BLaER1 (cell line): ENCODE measurements around the gene C22orf39.
"Not testable (repeated sequence)": the region's sequence is repeated elsewhere in the genome, so short reads cannot be mapped to it uniquely, and the experiment has no call there.

ENCODE experiments used
- H3K27ac ChIP-seq: shearing (Covaris generic); formaldehyde crosslinking; 2 replicates; pipeline ENCODE4 v1.8.1; 2022
- H3K27me3 ChIP-seq: shearing (Covaris generic); formaldehyde crosslinking; 2 replicates; pipeline ENCODE4 v1.8.1; 2022
- H3K36me3 ChIP-seq: shearing (Covaris generic); formaldehyde crosslinking; 2 replicates; pipeline ENCODE4 v1.8.1; 2022
- H3K4me1 ChIP-seq: shearing (Covaris generic); formaldehyde crosslinking; 2 replicates; pipeline ENCODE4 v1.8.1; 2022
- H3K4me2 ChIP-seq: shearing (Covaris generic); formaldehyde crosslinking; 2 replicates; pipeline ENCODE4 v1.8.1; 2022
- H3K4me3 ChIP-seq: shearing (Covaris generic); formaldehyde crosslinking; 2 replicates; pipeline ENCODE4 v1.8.1; 2022
- H3K9ac ChIP-seq: shearing (Covaris generic); formaldehyde crosslinking; 2 replicates; pipeline ENCODE4 v1.8.1; 2022
- H3K9me3 ChIP-seq: shearing (Covaris generic); formaldehyde crosslinking; 2 replicates; pipeline ENCODE4 v1.8.1; 2022
- H4K20me1 ChIP-seq: shearing (Covaris generic); formaldehyde crosslinking; 2 replicates; pipeline ENCODE4 v1.8.1; 2022
- Cebpa-rat ChIP-seq: shearing (Covaris generic); IDR thresholded peaks from 2 replicates; pipeline ENCODE4 v1.8.1; 2022

The C22orf39 gene

GRCh38 chr22:19448076-19448607 lies 631 bp upstream of the C22orf39 start:
- Histone ChIP-seq H4K20me1 (peaks cover 39% of the 10 kb centered on the region), H3K36me3 (peaks cover 71% of the 10 kb centered on the region), H3K27me3 (no peaks in the 10 kb centered on the region), H3K9ac (peak overlapping the region; percentile 97), H3K4me1 (peaks cover 30% of the 10 kb centered on the region), H3K27ac (peak overlapping the region; percentile 96), H3K9me3 (no peaks in the 10 kb centered on the region), H3K4me3 (peak overlapping the region; percentile 98), H3K4me2 (peak overlapping the region; percentile 79)
- TF ChIP-seq Cebpa-rat = no peak

GRCh38 chr22:19446603-19447329 lies 745 bp downstream of the C22orf39 start:
- Histone ChIP-seq H3K4me3 (peak overlapping the region; percentile 98), H3K4me2 (peak overlapping the region; percentile 95), H3K36me3 (peaks cover 71% of the 10 kb centered on the region), H3K4me1 (peaks cover 30% of the 10 kb centered on the region), H3K9ac (peak overlapping the region; percentile 97), H4K20me1 (peaks cover 53% of the 10 kb centered on the region), H3K27ac (peak overlapping the region; percentile 96), H3K9me3 (no peaks in the 10 kb centered on the region), H3K27me3 (no peaks in the 10 kb centered on the region)
- no peak for TF ChIP-seq Cebpa-rat

DNA sequence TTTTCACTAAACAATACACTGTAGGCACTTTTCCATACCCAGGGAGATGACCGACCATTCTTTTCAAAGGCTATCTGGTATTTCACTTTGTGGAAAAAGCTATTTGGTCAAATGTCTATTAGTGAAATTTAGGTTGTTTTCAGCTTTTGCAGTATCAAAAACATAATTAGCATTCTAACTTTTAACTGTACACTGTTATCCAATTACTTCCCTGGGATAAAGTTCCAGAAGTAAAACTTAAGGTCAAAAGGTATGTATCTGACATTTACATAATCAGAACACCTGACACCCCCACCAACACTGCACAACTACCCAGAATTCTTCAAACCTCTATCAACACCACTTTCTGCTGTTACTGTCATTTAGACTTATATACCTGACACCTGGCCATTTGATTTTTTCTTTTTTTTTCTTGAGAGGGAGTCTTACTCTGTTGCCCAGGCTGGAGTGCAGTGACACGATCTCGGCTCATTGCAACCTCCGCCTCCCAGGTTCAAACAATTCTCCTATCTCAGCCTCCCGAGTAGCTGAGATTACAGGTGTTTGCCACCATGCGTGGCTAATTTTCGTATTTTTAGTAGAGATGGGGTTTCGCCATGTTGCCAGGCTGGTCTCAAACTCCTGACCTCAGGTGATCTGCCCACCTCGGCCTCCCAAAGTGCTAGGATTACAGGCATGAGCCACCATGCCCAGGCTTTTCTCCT lies 2.1 kb downstream of the C22orf39 start:
- H3K27ac ChIP-seq, H3K4me3 ChIP-seq, H3K9ac ChIP-seq, H3K9me3 ChIP-seq, H3K27me3 ChIP-seq: not testable (repeated sequence)
- H3K4me1 ChIP-seq = peaks cover 30% of the 10 kb centered on the region
- peaks cover 71% of the 10 kb centered on the region for H3K36me3 ChIP-seq
- H4K20me1 ChIP-seq = peaks cover 66% of the 10 kb centered on the region
- H3K4me2 ChIP-seq = peak overlapping the region; percentile 95

DNA sequence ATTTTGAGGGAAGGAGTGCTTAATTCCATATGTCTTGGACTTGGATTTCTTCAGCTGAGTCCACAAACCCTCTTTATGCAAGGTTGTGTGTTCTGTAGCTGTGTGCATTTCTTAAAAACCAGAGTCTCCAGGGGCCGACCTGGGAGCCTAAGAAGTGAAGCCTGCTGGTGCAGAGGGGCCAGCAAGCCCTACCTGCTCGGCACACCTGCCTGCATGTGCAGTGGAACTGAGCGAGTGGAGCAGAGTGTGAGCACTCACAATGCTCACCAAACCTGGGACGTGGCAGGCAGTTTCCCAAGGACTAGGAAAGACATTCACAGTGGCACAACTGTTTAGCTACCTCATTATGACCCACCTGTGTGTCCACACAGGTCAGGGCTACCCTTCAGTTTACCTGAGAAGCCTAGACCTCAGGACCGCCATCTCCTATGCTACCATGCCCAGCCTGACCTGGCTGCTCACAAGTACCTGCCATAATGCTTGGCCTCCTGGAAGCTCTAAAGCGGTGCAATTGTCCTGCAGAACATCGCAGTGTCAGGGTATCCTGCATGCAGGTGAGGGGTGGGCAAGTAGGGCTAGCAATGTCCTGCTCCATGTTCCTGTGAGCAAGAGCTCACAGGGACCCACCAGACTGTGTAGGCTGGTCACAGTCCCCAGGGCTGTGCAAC lies 3.8 kb downstream of the C22orf39 start:
- Histone ChIP-seq H3K4me1 (peaks cover 24% of the 10 kb centered on the region), H3K4me3 (no peak overlapping the region), H3K27ac (no peak overlapping the region), H3K4me2 (no peak overlapping the region), H3K27me3 (no peaks in the 10 kb centered on the region), H3K36me3 (peaks cover 70% of the 10 kb centered on the region), H3K9me3 (no peaks in the 10 kb centered on the region), H4K20me1 (peaks cover 69% of the 10 kb centered on the region), H3K9ac (no peak overlapping the region)
- TF ChIP-seq Cebpa-rat = no peak

GRCh38 chr22:19442166-19442565 lies 5.3 kb downstream of the C22orf39 start:
- Histone ChIP-seq H3K4me2 (no peak overlapping the region), H3K4me3 (no peak overlapping the region), H3K27me3 (no peaks in the 10 kb centered on the region), H4K20me1 (peaks cover 69% of the 10 kb centered on the region), H3K9me3 (no peaks in the 10 kb centered on the region), H3K36me3 (peaks cover 82% of the 10 kb centered on the region), H3K4me1 (peaks cover 17% of the 10 kb centered on the region), H3K27ac (no peak overlapping the region), H3K9ac (no peak overlapping the region)
- TF ChIP-seq Cebpa-rat = no peak

GRCh38 chr22:19440411-19441195 lies 6.9 kb downstream of the C22orf39 start:
- Histone ChIP-seq H3K9me3 (no peaks in the 10 kb centered on the region), H3K27ac (no peak overlapping the region), H3K9ac (no peak overlapping the region), H3K4me2 (no peak overlapping the region), H4K20me1 (peaks cover 66% of the 10 kb centered on the region), H3K27me3 (no peaks in the 10 kb centered on the region), H3K36me3 (peaks cover 92% of the 10 kb centered on the region), H3K4me3 (no peak overlapping the region), H3K4me1 (peaks cover 19% of the 10 kb centered on the region)
- no peak for TF ChIP-seq Cebpa-rat

GRCh38 chr22:19438298-19438697 lies 9.2 kb downstream of the C22orf39 start:
- peaks cover 73% of the 10 kb centered on the region for H3K36me3 ChIP-seq
- H3K4me3 ChIP-seq = no peak overlapping the region
- H3K4me2 ChIP-seq = no peak overlapping the region
- H3K27ac ChIP-seq = no peak overlapping the region
- TF ChIP-seq Cebpa-rat = no peak
- no peak overlapping the region for H3K9ac ChIP-seq
- no peaks in the 10 kb centered on the region for H3K9me3 ChIP-seq
- H3K27me3 ChIP-seq = no peaks in the 10 kb centered on the region
- peaks cover 38% of the 10 kb centered on the region for H3K4me1 ChIP-seq
- peaks cover 46% of the 10 kb centered on the region for H4K20me1 ChIP-seq

DNA sequence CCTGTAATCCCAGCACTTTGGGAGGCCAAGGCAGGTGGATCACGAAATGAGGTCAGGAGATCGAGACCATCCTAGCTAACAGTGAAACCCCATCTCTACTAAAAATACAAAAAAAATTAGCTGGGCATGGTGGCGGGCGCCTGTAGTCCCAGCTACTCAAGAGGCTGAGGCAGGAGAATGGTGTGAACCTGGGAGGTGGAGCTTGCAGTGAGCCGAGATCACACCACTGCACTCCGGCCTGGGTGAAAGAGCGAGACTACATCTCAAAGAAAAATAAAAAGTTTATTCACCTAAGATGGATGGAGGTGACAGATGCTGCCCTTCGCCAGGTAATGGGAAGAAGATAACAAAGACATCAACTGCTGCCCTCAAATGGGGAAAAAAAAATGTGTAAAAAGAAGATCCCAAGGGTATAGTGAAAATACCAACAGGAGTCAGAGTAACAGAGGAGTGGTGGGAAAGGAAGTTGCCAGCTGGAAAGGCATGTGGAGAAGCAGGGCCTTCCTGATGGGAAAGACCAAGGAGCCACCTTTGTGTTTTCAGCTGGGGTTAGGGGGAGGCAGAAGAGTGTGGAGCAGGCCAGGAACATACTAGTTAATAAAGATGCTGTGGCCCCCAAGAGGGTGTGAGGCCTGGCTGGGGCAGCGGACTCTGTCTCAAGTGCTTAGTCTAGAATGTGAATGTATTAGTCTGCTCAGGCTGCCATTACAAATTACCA lies 10.9 kb downstream of the C22orf39 start:
- peaks cover 30% of the 10 kb centered on the region; the same call in 1 of the 2 replicates for H4K20me1 ChIP-seq
- not testable (repeated sequence) for H3K9ac ChIP-seq, H3K4me3 ChIP-seq, H3K27ac ChIP-seq, H3K27me3 ChIP-seq, H3K9me3 ChIP-seq
- H3K36me3 ChIP-seq = peaks cover 56% of the 10 kb centered on the region
- peaks cover 45% of the 10 kb centered on the region for H3K4me1 ChIP-seq
- H3K4me2 ChIP-seq = peak overlapping the region; percentile 85
